ENCODE data around the gene USP20. TPM values are rescaled to one million over a fixed set of nuclear protein-coding genes. Genes with fewer than 3 reads are reported as not detected.

The USP20 gene
- total RNA-seq, 6 experiments from 2014 or later: 7.5 to 14.0 (median 10.8) TPM

GRCh38 chr9:129864991-129865647 lies 29.9 kb downstream of the USP20 start:
- no peak for DNase-seq
- ATAC-seq: no peak
- Histone ChIP-seq H3K4me1 (peaks cover 0 to 11% (median 5%) of the 10 kb centered on the region in 4 donors), H3K27me3 (no peaks in the 10 kb centered on the region), H3K4me3 (no peak overlapping the region), H3K36me3 (peaks cover 0 to 23% (median 2%) of the 10 kb centered on the region in 4 donors), H3K9me3 (no peaks in the 10 kb centered on the region), H3K27ac (no peak overlapping the region)
- 45% methylated on average over 7 of the region's 11 CpGs for WGBS (ENCODE audit: insufficient coverage, low coverage, low lambda C conversion rate, missing lambda C conversion rate)
- intact Hi-C loops (cut with DNase I): no loop called here
- TF ChIP-seq POLR2A (IDR thresholded peaks at IDR 0.05): no peak
- TF ChIP-seq CTCF (IDR thresholded peaks at IDR 0.05): no peak

- Histone ChIP-seq H3K36me3 (peaks cover 0 to 17% (median 2%) of the 10 kb centered on the region in 4 donors), H3K27me3 (no peaks in the 10 kb centered on the region), H3K4me1 (peaks cover 0 to 11% (median 5%) of the 10 kb centered on the region in 4 donors), H3K27ac (no peak overlapping the region), H3K4me3 (no peak overlapping the region), H3K9me3 (no peaks in the 10 kb centered on the region)
- TF ChIP-seq POLR2A (IDR thresholded peaks at IDR 0.05): no peak
- TF ChIP-seq CTCF (IDR thresholded peaks at IDR 0.05): no peak
- intact Hi-C loops (cut with DNase I): no loop called here
- WGBS (ENCODE audit: insufficient coverage, low coverage, low lambda C conversion rate, missing lambda C conversion rate): 96% methylated on average over 3 of the region's 14 CpGs
- ATAC-seq (no peak), DNase-seq (no peak)
These were observed 30.5 kb downstream of the USP20 start for GRCh38 chr9:129865668-129866320.

- intact Hi-C loops (cut with DNase I): no loop called here
- WGBS (ENCODE audit: insufficient coverage, low coverage, low lambda C conversion rate, missing lambda C conversion rate): 71% methylated on average over 8 of the region's 17 CpGs
- no peak for ATAC-seq
- Histone ChIP-seq H3K4me1 (peaks cover 0 to 11% (median 5%) of the 10 kb centered on the region in 4 donors), H3K36me3 (peaks cover 0 to 10% (median 2%) of the 10 kb centered on the region in 4 donors), H3K27ac (no peak overlapping the region), H3K4me3 (no peak overlapping the region), H3K27me3 (no peaks in the 10 kb centered on the region), H3K9me3 (no peaks in the 10 kb centered on the region)
- no peak for DNase-seq
- TF ChIP-seq CTCF (IDR thresholded peaks at IDR 0.05) (no peak), POLR2A (IDR thresholded peaks at IDR 0.05) (no peak)
These were observed 31.3 kb downstream of the USP20 start for GRCh38 chr9:129866394-129867135.

- 73% methylated on average over 5 of the region's 17 CpGs for WGBS (ENCODE audit: insufficient coverage, low coverage, low lambda C conversion rate, missing lambda C conversion rate)
- Histone ChIP-seq H3K36me3 (peaks cover 0 to 6% (median 2%) of the 10 kb centered on the region in 4 donors), H3K27me3 (no peaks in the 10 kb centered on the region), H3K27ac (no peak overlapping the region), H3K4me1 (peaks cover 0 to 11% (median 5%) of the 10 kb centered on the region in 4 donors), H3K9me3 (no peaks in the 10 kb centered on the region), H3K4me3 (no peak overlapping the region)
- no peak for ATAC-seq
- no peak for TF ChIP-seq POLR2A (IDR thresholded peaks at IDR 0.05)
- TF ChIP-seq CTCF (IDR thresholded peaks at IDR 0.05): no peak
- intact Hi-C loops (cut with DNase I): no loop called here
- no peak for DNase-seq
These were observed 32.1 kb downstream of the USP20 start for GRCh38 chr9:129867136-129868022.
